ENCODE results near the gene CSAD.
"Not testable (repeated sequence)": the region's sequence is repeated elsewhere in the genome, so short reads cannot be mapped to it uniquely, and the experiment has no call there.

CSAD gene

GRCh38 chr12:53179687-53180219 lies 972 bp downstream of the CSAD start:
- DNase-seq (ENCODE audit: low read depth): no peak

- not testable (repeated sequence) for DNase-seq (ENCODE audit: low read depth)
Observed at GRCh38 chr12:53178803-53179202, 1.9 kb downstream of the CSAD start.

GRCh38 chr12:53177447-53177846 lies 3.3 kb downstream of the CSAD start:
- DNase-seq (ENCODE audit: low read depth): not testable (repeated sequence)

GRCh38 chr12:53176750-53177149 lies 4.0 kb downstream of the CSAD start:
- DNase-seq (ENCODE audit: low read depth): no peak

- DNase-seq (ENCODE audit: low read depth): peak; percentile 30
Observed at GRCh38 chr12:53174881-53175491, 5.7 kb downstream of the CSAD start.

- DNase-seq (ENCODE audit: low read depth): no peak
Observed at GRCh38 chr12:53173085-53173715, 7.5 kb downstream of the CSAD start.

- DNase-seq (ENCODE audit: low read depth): no peak
Observed at GRCh38 chr12:53172352-53172751, 8.4 kb downstream of the CSAD start.

- DNase-seq (ENCODE audit: low read depth): no peak
Observed at GRCh38 chr12:53171725-53172329, 8.9 kb downstream of the CSAD start.

- no peak for DNase-seq (ENCODE audit: low read depth)
Observed at GRCh38 chr12:53170876-53171724, 9.6 kb downstream of the CSAD start.

GRCh38 chr12:53170215-53170614 lies 10.5 kb downstream of the CSAD start:
- no peak for DNase-seq (ENCODE audit: low read depth)

GRCh38 chr12:53169644-53170043 lies 11.1 kb downstream of the CSAD start:
- no peak for DNase-seq (ENCODE audit: low read depth)

- DNase-seq (ENCODE audit: low read depth): no peak
Observed at GRCh38 chr12:53166837-53167236, 13.9 kb downstream of the CSAD start.

GRCh38 chr12:53163008-53163407 lies 17.7 kb downstream of the CSAD start:
- DNase-seq (ENCODE audit: low read depth): not testable (repeated sequence)

- no peak for DNase-seq (ENCODE audit: low read depth)
Observed at GRCh38 chr12:53161119-53161911, 19.4 kb downstream of the CSAD start.

- DNase-seq (ENCODE audit: low read depth): no peak
Observed at GRCh38 chr12:53160673-53161072, 20.1 kb downstream of the CSAD start.

- no peak for DNase-seq (ENCODE audit: low read depth)
Observed at GRCh38 chr12:53160000-53160399, 20.7 kb downstream of the CSAD start.

GRCh38 chr12:53159195-53159839 lies 21.4 kb downstream of the CSAD start:
- peak; percentile 60 for DNase-seq (ENCODE audit: low read depth)

GRCh38 chr12:53152390-53152789 lies 28.3 kb downstream of the CSAD start:
- no peak for DNase-seq (ENCODE audit: low read depth)

GRCh38 chr12:53151039-53151438 lies 29.7 kb downstream of the CSAD start:
- no peak for DNase-seq (ENCODE audit: low read depth)

- no peak for DNase-seq (ENCODE audit: low read depth)
Observed at GRCh38 chr12:53147653-53148052, 33.1 kb downstream of the CSAD start.

- no peak for DNase-seq (ENCODE audit: low read depth)
Observed at GRCh38 chr12:53147181-53147580, 33.5 kb downstream of the CSAD start.
